Measurements from ENCODE around the gene BSCL2. TPM values are rescaled to one million over a fixed set of nuclear protein-coding genes. Genes with fewer than 3 reads are reported as not detected.
"Not testable (repeated sequence)": the region's sequence is repeated elsewhere in the genome, so short reads cannot be mapped to it uniquely, and the experiment has no call there.

Gene BSCL2
- total RNA-seq, 1 donor from 2014 or later: 58.3 TPM

DNA sequence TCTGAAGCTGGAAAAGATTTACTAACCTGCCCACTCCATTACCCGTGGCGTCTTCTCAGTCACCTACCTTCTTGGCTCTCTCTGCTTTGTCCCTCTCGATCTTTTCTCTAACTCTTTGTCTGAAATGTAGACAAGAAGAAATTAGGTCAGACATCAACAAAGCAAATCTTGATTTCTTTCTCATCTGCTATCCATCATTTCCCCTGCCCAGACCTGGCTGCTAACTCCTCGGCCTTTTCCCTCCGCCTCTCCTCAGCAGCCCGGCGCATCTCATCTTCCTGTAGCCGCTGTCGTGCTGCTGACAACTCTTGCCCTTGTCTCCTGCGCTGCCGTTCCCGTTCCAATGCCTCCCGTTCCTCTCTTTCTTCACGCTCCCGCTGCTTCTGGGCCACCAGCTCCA, 29.5 kb downstream of the BSCL2 start:
- H3K4me3 Mint-ChIP-seq: peak overlapping the region; percentile 91
- TF ChIP-seq, protein P1, sequence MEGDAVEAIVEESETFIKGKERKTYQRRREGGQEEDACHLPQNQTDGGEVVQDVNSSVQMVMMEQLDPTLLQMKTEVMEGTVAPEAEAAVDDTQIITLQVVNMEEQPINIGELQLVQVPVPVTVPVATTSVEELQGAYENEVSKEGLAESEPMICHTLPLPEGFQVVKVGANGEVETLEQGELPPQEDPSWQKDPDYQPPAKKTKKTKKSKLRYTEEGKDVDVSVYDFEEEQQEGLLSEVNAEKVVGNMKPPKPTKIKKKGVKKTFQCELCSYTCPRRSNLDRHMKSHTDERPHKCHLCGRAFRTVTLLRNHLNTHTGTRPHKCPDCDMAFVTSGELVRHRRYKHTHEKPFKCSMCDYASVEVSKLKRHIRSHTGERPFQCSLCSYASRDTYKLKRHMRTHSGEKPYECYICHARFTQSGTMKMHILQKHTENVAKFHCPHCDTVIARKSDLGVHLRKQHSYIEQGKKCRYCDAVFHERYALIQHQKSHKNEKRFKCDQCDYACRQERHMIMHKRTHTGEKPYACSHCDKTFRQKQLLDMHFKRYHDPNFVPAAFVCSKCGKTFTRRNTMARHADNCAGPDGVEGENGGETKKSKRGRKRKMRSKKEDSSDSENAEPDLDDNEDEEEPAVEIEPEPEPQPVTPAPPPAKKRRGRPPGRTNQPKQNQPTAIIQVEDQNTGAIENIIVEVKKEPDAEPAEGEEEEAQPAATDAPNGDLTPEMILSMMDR (IDR thresholded peaks at IDR 0.05; ENCODE audit: unreplicated experiment): no peak
- H3K36me3 Mint-ChIP-seq: peaks cover 15% of the 10 kb centered on the region
- H3K9me3 Mint-ChIP-seq: no peaks in the 10 kb centered on the region
- H3K27ac Mint-ChIP-seq: peak overlapping the region; percentile 98
- H3K27me3 Mint-ChIP-seq (ENCODE audit: low read depth): no peaks in the 10 kb centered on the region
- no peak for DNase-seq (ENCODE audit: low spot score in 2 of 2, unreplicated experiment in 2 of 2)
- peaks cover 26% of the 10 kb centered on the region for H3K4me1 Mint-ChIP-seq

DNA sequence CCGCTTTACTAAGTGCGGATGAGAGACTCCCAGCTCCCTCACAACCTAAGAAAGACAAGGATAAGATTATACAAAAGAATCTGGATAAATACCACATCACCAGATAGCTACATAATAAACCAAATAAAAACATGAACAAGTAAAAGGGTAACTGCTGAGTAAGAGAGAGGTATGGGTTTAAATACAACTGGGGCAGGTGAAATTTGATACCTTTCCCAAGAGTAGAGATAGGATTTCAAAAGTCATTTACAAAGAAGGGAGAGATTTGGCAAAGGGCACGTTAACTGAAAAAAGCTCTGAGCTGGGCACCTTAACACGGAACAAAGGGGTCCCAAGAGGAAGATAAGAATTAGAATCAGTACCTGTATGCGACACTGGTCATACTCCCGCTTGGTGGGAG, 30.1 kb downstream of the BSCL2 start:
- Mint-ChIP-seq H3K4me3 (peak overlapping the region; percentile 91), H3K36me3 (peaks cover 15% of the 10 kb centered on the region), H3K27me3 (ENCODE audit: low read depth) (no peaks in the 10 kb centered on the region), H3K9me3 (no peaks in the 10 kb centered on the region), H3K4me1 (peaks cover 27% of the 10 kb centered on the region), H3K27ac (no peak overlapping the region)
- no peak for DNase-seq (ENCODE audit: low spot score in 2 of 2, unreplicated experiment in 2 of 2)
- TF ChIP-seq, protein P1 (IDR thresholded peaks at IDR 0.05; ENCODE audit: unreplicated experiment): no peak

DNA sequence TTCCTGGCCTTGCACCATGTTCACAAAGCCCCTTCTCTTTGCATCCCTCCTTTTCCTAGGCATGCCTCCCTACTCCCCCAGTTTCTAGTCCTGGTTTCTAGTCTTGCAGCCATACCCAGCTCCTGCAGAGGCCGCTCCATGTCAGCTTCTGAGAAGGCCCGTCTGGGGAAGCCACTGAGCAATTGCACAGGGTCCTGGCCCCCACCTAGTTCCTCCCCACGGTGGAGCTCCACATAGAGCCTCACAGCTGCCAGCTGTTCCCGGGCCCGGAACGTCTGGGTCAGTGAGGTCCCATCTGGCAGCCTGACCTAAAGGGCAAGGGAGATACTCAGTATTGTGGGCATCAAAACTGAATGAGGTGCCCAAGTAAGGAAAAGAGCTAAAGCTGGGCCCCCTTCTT, 30.5 kb downstream of the BSCL2 start:
- Mint-ChIP-seq H3K4me3 (peak overlapping the region; percentile 91), H3K36me3 (peaks cover 15% of the 10 kb centered on the region), H3K27ac (no peak overlapping the region), H3K9me3 (no peaks in the 10 kb centered on the region), H3K4me1 (peaks cover 28% of the 10 kb centered on the region), H3K27me3 (ENCODE audit: low read depth) (no peaks in the 10 kb centered on the region)
- no peak for DNase-seq (ENCODE audit: low spot score in 2 of 2, unreplicated experiment in 2 of 2)
- TF ChIP-seq, protein P1 (IDR thresholded peaks at IDR 0.05; ENCODE audit: unreplicated experiment): no peak

DNA sequence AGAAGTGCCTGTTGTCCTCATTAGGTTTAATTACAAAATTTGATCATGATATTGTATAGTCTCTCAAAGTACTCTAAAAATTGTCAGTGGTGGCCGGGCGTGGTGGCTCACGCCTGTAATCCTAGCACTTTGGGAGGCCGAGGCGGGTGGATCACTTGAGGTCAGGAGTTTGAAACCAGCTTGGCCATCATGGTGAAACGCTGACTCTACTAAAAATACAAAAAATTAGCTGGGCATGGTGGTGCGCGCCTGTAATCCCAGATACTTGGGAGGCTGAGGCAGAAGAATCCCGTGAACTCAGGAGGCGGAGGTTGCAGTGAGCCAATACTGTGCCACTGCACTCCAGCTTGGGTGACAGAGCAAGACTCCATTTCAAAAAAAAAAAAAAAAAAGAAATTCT, 31.8 kb downstream of the BSCL2 start:
- DNase-seq (ENCODE audit: low spot score in 2 of 2, unreplicated experiment in 2 of 2); H3K9me3 Mint-ChIP-seq; H3K27ac Mint-ChIP-seq; H3K4me3 Mint-ChIP-seq; H3K27me3 Mint-ChIP-seq (ENCODE audit: low read depth): not testable (repeated sequence)
- Mint-ChIP-seq H3K4me1 (peaks cover 33% of the 10 kb centered on the region), H3K36me3 (peaks cover 15% of the 10 kb centered on the region)

DNA sequence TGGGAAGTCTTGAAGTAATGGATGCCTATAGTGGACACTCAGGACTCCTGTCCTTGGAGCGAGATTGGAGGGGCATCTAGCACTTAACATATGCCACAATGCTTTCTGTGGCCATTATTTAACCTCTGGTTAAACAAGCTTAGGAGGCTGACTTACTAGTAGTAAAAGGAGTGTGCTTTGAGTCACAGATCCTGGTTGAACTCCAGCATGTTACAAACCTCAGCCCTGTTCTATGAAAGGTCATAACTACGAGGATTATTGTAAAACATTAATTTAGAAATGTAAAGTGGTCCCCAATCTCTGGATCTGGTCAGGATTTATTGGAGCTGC, 34.1 kb downstream of the BSCL2 start:
- peak overlapping the region; percentile 47 for H3K27ac Mint-ChIP-seq
- H3K4me1 Mint-ChIP-seq: peaks cover 24% of the 10 kb centered on the region
- H3K4me3 Mint-ChIP-seq: peak overlapping the region; percentile 100
- H3K27me3 Mint-ChIP-seq (ENCODE audit: low read depth): no peaks in the 10 kb centered on the region
- H3K9me3 Mint-ChIP-seq: no peaks in the 10 kb centered on the region
- peaks cover 18% of the 10 kb centered on the region for H3K36me3 Mint-ChIP-seq
- TF ChIP-seq, protein P1 (IDR thresholded peaks at IDR 0.05; ENCODE audit: unreplicated experiment): no peak
- DNase-seq (ENCODE audit: low spot score in 2 of 2, unreplicated experiment in 2 of 2): no peak

DNA sequence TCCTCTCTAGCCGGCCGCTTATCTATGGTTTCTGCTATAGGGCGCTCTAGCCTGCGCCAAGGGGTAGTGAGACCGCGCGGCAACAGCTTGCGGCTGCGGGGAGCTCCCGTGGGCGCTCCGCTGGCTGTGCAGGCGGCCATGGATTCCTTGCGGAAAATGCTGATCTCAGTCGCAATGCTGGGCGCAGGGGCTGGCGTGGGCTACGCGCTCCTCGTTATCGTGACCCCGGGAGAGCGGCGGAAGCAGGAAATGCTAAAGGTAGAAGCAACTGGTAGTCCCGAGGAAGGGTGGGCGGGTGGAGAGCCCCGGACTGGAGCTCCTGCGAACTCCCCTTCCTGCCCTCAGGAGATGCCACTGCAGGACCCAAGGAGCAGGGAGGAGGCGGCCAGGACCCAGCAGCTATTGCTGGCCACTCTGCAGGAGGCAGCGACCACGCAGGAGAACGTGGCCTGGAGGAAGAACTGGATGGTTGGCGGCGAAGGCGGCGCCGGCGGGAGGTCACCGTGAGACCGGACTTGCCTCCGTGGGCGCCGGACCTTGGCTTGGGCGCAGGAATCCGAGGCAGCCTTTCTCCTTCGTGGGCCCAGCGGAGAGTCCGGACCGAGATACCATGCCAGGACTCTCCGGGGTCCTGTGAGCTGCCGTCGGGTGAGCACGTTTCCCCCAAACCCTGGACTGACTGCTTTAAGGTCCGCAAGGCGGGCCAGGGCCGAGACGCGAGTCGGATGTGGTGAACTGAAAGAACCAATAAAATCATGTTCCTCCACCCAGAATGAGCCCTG, 35.4 kb downstream of the BSCL2 start, which contains the start of the genes LBHD1 and UQCC3:
TSS of gene LBHD1 (minus strand) at position 660 of the 782 bp plus-strand sequence. CDS start 2,236 bp downstream, outside the sequence.
TSS of gene UQCC3 (plus strand) at position 66 of the 782 bp plus-strand sequence. CDS start at position 139, 73 bp downstream.
- TF ChIP-seq, protein P1 (IDR thresholded peaks at IDR 0.05; ENCODE audit: unreplicated experiment): no peak
- Mint-ChIP-seq H3K27me3 (ENCODE audit: low read depth) (no peaks in the 10 kb centered on the region), H3K4me1 (peaks cover 23% of the 10 kb centered on the region), H3K9me3 (no peaks in the 10 kb centered on the region), H3K4me3 (peak within 1 kb of the TSS; percentile 100), H3K27ac (peak within 1 kb of the TSS; percentile 99), H3K36me3 (peaks cover 10% of the 10 kb centered on the region)
- peak; percentile 57 to 79 for DNase-seq (ENCODE audit: low spot score in 2 of 2, unreplicated experiment in 2 of 2)
